Chondrocyte (in vitro differentiated cells): Measurements from ENCODE around the gene ZFP62. TPM values are rescaled to one million over a fixed set of nuclear protein-coding genes. Genes with fewer than 3 reads are reported as not detected.

ENCODE experiments used
- DNase-seq: peaks from one replicate; pipeline ENCODE4 v3.0.0; 2021; ENCODE audit warnings: mixed read lengths, low spot score
- H3K27ac Mint-ChIP-seq: one replicate; pipeline ENCODE4 v1.8.0; 2021; ENCODE audit warnings: mild to moderate bottlenecking, moderate library complexity, mixed read lengths; ENCODE audit not compliant: unreplicated experiment
- H3K27me3 Mint-ChIP-seq: 2 replicates; pipeline ENCODE4 v1.8.0; 2021; ENCODE audit warnings: low read depth, mixed read lengths
- H3K36me3 Mint-ChIP-seq: 2 replicates; pipeline ENCODE4 v1.8.0; 2021; ENCODE audit warnings: low read depth, mixed read lengths
- H3K4me1 Mint-ChIP-seq: 2 replicates; pipeline ENCODE4 v1.8.0; 2021; ENCODE audit warnings: low read depth, mild to moderate bottlenecking, mixed read lengths
- H3K4me3 Mint-ChIP-seq: one replicate; pipeline ENCODE4 v1.8.0; 2021; ENCODE audit warnings: mild to moderate bottlenecking, moderate library complexity, mixed read lengths; ENCODE audit not compliant: unreplicated experiment
- H3K9me3 Mint-ChIP-seq: 2 replicates; pipeline ENCODE4 v1.8.0; 2021; ENCODE audit warnings: low read depth, mixed read lengths
- total RNA-seq: library from RNA; stranded (reverse); gene quantifications from 3 replicates; pipeline ENCODE4 v1.2.1, GENCODE V29; 2021
- TF ChIP-seq, protein P1 (sequence below): fragments of 200-600 bp; sonication (generic); IDR thresholded peaks from 2 replicates; pipeline ENCODE4 v1.5.0; 2021; ENCODE audit warnings: antibody characterized with exemption, mild to moderate bottlenecking, moderate library complexity

The ZFP62 gene
- total RNA-seq, 1 donor from 2014 or later, result 13.3 TPM

DNA sequence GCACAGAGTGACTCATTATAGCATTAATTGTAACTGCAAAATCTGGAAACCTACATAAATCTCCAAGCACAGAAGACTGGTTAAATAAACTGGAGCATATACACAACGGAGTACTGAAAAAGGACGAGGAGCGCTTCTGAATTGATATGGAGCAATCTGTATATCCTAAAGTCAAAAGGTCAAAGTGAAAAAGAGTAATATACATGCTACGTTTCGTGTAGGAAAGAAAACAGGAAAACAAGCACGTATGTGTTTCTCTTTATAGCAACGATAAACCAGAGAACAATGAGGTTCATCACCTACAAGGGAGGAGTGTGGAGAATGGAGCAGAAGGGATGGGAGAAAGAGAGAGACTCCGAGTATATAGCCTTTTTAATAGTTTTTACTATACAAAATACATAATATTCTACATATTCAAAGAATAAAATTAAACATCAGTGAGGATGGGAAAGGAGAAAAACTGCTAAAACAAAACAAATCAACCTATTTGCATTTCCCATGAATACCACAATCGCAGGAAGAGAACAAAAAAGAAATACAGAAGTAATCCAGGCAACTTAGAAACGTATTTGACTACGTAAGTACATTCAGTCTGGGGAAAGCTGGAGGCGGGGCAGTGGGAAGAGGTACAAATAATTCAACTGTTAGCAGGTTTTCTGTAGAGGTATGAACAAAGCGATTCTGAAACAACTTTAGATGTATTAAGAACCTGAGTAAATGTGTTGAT, 7.8 kb downstream of the ZFP62 start:
- Mint-ChIP-seq H3K9me3 (peaks cover 50% of the 10 kb centered on the region), H3K27ac (no peak overlapping the region), H3K36me3 (peaks cover 60% of the 10 kb centered on the region), H3K27me3 (no peaks in the 10 kb centered on the region), H3K4me3 (no peak overlapping the region), H3K4me1 (no peaks in the 10 kb centered on the region)
- TF ChIP-seq, protein P1, sequence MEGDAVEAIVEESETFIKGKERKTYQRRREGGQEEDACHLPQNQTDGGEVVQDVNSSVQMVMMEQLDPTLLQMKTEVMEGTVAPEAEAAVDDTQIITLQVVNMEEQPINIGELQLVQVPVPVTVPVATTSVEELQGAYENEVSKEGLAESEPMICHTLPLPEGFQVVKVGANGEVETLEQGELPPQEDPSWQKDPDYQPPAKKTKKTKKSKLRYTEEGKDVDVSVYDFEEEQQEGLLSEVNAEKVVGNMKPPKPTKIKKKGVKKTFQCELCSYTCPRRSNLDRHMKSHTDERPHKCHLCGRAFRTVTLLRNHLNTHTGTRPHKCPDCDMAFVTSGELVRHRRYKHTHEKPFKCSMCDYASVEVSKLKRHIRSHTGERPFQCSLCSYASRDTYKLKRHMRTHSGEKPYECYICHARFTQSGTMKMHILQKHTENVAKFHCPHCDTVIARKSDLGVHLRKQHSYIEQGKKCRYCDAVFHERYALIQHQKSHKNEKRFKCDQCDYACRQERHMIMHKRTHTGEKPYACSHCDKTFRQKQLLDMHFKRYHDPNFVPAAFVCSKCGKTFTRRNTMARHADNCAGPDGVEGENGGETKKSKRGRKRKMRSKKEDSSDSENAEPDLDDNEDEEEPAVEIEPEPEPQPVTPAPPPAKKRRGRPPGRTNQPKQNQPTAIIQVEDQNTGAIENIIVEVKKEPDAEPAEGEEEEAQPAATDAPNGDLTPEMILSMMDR, result no peak
- DNase-seq, result no peak

DNA sequence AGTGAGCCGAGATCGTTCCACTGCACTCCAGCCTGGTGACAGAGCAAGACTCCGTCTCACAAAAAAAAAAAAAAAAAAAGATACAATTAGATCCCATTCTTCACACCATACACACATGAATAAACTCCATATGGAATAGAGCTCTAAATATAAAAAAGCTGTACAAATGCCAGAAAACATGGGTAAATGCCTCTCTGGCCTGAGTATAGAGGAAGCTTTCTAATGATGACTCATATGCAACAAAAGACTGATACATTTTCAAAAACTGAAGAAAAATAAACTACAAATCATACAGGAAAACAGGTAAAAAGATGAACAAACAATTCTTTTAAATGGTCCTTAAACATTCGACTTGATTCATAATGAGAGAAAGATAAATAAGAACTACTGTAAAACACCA, 8.6 kb downstream of the ZFP62 start:
- H3K9me3 Mint-ChIP-seq, result peaks cover 58% of the 10 kb centered on the region
- DNase-seq, result no peak
- no peaks in the 10 kb centered on the region for H3K4me1 Mint-ChIP-seq
- TF ChIP-seq, protein P1, result no peak
- peaks cover 66% of the 10 kb centered on the region for H3K36me3 Mint-ChIP-seq
- no peaks in the 10 kb centered on the region for H3K27me3 Mint-ChIP-seq
- no peak overlapping the region for H3K27ac Mint-ChIP-seq
- H3K4me3 Mint-ChIP-seq, result no peak overlapping the region

DNA sequence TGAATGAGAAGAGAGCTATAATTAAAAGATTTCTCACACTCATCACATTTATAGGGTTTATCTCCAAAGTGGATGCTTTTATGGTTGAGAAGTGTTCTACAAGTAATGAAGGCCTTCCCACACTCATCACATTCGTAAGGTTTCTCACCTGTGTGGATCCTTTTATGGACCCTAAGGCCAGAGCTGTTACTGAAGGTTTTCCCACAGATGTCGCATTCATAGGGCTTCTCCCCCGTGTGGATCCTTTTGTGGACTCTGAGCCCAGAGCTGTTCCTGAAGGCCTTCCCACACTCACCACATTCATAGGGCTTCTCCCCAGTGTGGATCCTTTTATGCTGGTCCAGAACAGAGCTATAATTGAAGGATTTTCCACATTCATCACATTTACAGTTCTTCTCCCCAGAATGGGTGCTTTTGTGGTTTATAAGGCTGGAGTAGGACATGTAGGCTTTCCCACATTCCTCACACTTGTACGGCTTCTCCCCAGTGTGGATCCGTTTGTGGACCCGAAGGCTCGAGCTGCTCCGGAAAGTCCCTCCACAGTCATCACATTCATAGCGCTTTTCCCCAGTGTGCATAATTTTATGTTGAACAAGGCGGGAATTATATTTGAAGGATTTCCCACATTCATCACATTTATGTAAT, 10.5 kb downstream of the ZFP62 start:
- H3K9me3 Mint-ChIP-seq, result peaks cover 77% of the 10 kb centered on the region
- H3K4me3 Mint-ChIP-seq, result no peak overlapping the region
- H3K4me1 Mint-ChIP-seq, result no peaks in the 10 kb centered on the region
- TF ChIP-seq, protein P1, result no peak
- H3K27me3 Mint-ChIP-seq, result no peaks in the 10 kb centered on the region
- DNase-seq, result no peak
- H3K36me3 Mint-ChIP-seq, result peaks cover 68% of the 10 kb centered on the region
- no peak overlapping the region for H3K27ac Mint-ChIP-seq

DNA sequence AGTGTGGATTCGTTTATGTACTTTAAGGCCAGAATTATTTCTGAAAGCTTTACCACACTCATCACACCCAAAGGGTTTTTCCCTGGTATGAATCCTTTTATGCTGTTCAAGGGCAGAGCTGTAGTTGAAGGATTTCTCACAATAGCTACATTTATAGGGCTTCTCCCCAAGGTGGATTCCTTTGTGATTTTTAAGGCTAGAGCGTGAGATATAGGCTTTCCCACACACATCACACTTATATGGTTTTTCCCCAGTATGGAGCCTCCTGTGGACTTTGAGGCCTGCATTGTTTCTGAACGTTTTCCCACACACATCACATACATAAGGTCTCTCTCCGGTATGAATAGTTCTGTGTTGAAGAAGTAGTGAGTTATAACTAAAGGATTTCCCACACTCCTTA, 11.2 kb downstream of the ZFP62 start:
- H3K36me3 Mint-ChIP-seq, result peaks cover 62% of the 10 kb centered on the region
- peaks cover 80% of the 10 kb centered on the region for H3K9me3 Mint-ChIP-seq
- TF ChIP-seq, protein P1, result no peak
- DNase-seq, result no peak
- H3K4me1 Mint-ChIP-seq, result no peaks in the 10 kb centered on the region
- H3K27me3 Mint-ChIP-seq, result no peaks in the 10 kb centered on the region
- no peak overlapping the region for H3K27ac Mint-ChIP-seq
- H3K4me3 Mint-ChIP-seq, result no peak overlapping the region

DNA sequence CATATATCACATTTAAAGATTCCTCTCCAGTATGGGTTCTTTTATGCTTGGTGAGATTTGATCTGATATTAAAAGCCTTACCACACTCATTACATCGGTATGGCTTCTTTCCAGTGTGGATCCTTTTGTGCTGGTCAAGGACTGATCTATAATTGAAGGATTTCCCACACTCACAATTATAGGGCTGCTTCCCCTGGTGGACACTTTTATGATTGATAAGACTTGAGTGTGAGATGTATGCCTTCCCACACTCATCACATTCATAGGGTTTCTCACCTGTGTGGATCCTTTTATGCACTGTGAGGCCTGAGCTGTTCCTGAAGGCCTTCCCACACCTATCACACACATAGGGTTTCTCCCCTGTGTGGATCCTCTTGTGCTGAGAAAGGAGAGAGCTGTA, 12.2 kb downstream of the ZFP62 start:
- Mint-ChIP-seq H3K27ac (no peak overlapping the region), H3K4me1 (no peaks in the 10 kb centered on the region), H3K9me3 (peaks cover 75% of the 10 kb centered on the region), H3K27me3 (no peaks in the 10 kb centered on the region), H3K4me3 (no peak overlapping the region), H3K36me3 (peaks cover 57% of the 10 kb centered on the region)
- DNase-seq, result no peak
- TF ChIP-seq, protein P1, result no peak
